Esophagus squamous epithelium (tissue), 4 donors: ENCODE measurements around the gene RABEP2.
"Not testable (repeated sequence)": the region's sequence is repeated elsewhere in the genome, so short reads cannot be mapped to it uniquely, and the experiment has no call there.

ENCODE experiments used
- POLR2A ChIP-seq, 4 donors: fragments of 450-650 bp; IDR thresholded peaks; one replicate each; pipeline ENCODE4 v1.6.1; 2017; ENCODE audit warnings: antibody characterized with exemption in 4 of 4, mild to moderate bottlenecking in 4 of 4, moderate library complexity in 3 of 4
- TF ChIP-seq, protein P1 (sequence below), 6 experiments: fragments of 450-650 bp in 4 of 6; fragments of 200-600 bp in 2 of 6; sonication (generic) in 2 of 6; IDR thresholded peaks; one replicate each; pipeline ENCODE4 v1.5.1; 2016 to 2019; ENCODE audit warnings: antibody characterized with exemption in 6 of 6, mild to moderate bottlenecking in 4 of 6, moderate library complexity in 4 of 6

DNA sequence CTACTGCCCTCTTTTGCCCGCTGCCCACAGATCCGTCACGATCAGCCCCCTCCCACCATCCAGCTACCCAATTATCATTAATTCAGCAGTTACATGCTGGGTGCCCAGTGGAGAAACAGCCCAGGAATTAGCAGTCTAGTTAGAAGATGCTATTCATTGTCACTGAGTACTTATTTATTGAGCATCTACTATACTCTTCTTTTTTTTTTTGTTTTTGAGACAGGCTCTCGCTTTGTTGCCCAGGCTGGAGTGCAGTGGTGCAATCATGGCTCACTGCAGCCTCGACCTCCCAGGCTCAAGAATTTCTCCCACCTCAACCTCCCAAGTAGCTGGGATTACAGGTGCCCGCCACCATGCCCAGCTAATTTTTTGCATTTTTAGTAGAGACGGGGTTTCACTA is 14.8 kb upstream of the RABEP2 start:
- TF ChIP-seq, protein P1, sequence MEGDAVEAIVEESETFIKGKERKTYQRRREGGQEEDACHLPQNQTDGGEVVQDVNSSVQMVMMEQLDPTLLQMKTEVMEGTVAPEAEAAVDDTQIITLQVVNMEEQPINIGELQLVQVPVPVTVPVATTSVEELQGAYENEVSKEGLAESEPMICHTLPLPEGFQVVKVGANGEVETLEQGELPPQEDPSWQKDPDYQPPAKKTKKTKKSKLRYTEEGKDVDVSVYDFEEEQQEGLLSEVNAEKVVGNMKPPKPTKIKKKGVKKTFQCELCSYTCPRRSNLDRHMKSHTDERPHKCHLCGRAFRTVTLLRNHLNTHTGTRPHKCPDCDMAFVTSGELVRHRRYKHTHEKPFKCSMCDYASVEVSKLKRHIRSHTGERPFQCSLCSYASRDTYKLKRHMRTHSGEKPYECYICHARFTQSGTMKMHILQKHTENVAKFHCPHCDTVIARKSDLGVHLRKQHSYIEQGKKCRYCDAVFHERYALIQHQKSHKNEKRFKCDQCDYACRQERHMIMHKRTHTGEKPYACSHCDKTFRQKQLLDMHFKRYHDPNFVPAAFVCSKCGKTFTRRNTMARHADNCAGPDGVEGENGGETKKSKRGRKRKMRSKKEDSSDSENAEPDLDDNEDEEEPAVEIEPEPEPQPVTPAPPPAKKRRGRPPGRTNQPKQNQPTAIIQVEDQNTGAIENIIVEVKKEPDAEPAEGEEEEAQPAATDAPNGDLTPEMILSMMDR (IDR thresholded peaks at IDR 0.05): not testable (repeated sequence)
- not testable (repeated sequence) for TF ChIP-seq POLR2A (IDR thresholded peaks at IDR 0.05)
